ENCODE measurements around the gene BAX. TPM values are rescaled to one million over a fixed set of nuclear protein-coding genes. Genes with fewer than 3 reads are reported as not detected.

The BAX gene
- total and polyA plus RNA-seq, 2 of the 13 experiments (the other 11 are each of a cell fraction or from before 2014, with no cell fraction given), result 139 to 176 TPM

GRCh38 chr19:48907671-48908070 is 47.0 kb upstream of the BAX start (continued):
- TF ChIP-seq, protein P1, sequence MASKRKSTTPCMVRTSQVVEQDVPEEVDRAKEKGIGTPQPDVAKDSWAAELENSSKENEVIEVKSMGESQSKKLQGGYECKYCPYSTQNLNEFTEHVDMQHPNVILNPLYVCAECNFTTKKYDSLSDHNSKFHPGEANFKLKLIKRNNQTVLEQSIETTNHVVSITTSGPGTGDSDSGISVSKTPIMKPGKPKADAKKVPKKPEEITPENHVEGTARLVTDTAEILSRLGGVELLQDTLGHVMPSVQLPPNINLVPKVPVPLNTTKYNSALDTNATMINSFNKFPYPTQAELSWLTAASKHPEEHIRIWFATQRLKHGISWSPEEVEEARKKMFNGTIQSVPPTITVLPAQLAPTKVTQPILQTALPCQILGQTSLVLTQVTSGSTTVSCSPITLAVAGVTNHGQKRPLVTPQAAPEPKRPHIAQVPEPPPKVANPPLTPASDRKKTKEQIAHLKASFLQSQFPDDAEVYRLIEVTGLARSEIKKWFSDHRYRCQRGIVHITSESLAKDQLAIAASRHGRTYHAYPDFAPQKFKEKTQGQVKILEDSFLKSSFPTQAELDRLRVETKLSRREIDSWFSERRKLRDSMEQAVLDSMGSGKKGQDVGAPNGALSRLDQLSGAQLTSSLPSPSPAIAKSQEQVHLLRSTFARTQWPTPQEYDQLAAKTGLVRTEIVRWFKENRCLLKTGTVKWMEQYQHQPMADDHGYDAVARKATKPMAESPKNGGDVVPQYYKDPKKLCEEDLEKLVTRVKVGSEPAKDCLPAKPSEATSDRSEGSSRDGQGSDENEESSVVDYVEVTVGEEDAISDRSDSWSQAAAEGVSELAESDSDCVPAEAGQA (IDR thresholded peaks at IDR 0.05; ENCODE audit: low read depth), result no peak
- TF ChIP-seq, protein P1 (CRISPR knock-in tag; IDR thresholded peaks at IDR 0.05; ENCODE audit: borderline replicate concordance), result no peak
- TF ChIP-seq JUNB (CRISPR knock-in tag; IDR thresholded peaks at IDR 0.05; ENCODE audit: borderline replicate concordance), result no peak
- TF ChIP-seq ZNF280D (CRISPR knock-in tag; IDR thresholded peaks at IDR 0.05), result no peak
- TF ChIP-seq NFRKB (IDR thresholded peaks at IDR 0.05), result no peak
- TF ChIP-seq, protein P2, sequence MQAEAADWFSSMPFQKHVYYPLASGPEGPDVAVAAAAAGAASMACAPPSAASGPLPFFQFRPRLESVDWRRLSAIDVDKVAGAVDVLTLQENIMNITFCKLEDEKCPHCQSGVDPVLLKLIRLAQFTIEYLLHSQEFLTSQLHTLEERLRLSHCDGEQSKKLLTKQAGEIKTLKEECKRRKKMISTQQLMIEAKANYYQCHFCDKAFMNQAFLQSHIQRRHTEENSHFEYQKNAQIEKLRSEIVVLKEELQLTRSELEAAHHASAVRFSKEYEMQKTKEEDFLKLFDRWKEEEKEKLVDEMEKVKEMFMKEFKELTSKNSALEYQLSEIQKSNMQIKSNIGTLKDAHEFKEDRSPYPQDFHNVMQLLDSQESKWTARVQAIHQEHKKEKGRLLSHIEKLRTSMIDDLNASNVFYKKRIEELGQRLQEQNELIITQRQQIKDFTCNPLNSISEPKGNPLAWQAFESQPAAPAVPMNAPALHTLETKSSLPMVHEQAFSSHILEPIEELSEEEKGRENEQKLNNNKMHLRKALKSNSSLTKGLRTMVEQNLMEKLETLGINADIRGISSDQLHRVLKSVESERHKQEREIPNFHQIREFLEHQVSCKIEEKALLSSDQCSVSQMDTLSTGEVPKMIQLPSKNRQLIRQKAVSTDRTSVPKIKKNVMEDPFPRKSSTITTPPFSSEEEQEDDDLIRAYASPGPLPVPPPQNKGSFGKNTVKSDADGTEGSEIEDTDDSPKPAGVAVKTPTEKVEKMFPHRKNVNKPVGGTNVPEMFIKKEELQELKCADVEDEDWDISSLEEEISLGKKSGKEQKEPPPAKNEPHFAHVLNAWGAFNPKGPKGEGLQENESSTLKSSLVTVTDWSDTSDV (CRISPR knock-in tag; IDR thresholded peaks at IDR 0.05), result no peak
- peak; percentile 48 for TF ChIP-seq PHF5A (CRISPR knock-in tag; IDR thresholded peaks at IDR 0.05; ENCODE audit: low read depth, unreplicated experiment)
- TF ChIP-seq THAP11 (CRISPR knock-in tag; IDR thresholded peaks at IDR 0.05), result peak; percentile 84
- peak; percentile 49; the same call in 1 of the 2 replicates for TF ChIP-seq KAT8 (CRISPR knock-in tag; IDR thresholded peaks at IDR 0.05)
- TF ChIP-seq, protein P3, sequence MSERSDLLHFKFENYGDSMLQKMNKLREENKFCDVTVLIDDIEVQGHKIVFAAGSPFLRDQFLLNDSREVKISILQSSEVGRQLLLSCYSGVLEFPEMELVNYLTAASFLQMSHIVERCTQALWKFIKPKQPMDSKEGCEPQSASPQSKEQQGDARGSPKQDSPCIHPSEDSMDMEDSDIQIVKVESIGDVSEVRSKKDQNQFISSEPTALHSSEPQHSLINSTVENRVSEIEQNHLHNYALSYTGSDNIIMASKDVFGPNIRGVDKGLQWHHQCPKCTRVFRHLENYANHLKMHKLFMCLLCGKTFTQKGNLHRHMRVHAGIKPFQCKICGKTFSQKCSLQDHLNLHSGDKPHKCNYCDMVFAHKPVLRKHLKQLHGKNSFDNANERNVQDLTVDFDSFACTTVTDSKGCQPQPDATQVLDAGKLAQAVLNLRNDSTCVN (CRISPR knock-in tag; IDR thresholded peaks at IDR 0.05; ENCODE audit: borderline replicate concordance), result no peak
- no peak for TF ChIP-seq ZFP36L2 (CRISPR knock-in tag; IDR thresholded peaks at IDR 0.05)
- peak; percentile 94 for TF ChIP-seq NR2C2 (CRISPR knock-in tag; IDR thresholded peaks at IDR 0.05; ENCODE audit: borderline replicate concordance)
- TF ChIP-seq, protein P4, sequence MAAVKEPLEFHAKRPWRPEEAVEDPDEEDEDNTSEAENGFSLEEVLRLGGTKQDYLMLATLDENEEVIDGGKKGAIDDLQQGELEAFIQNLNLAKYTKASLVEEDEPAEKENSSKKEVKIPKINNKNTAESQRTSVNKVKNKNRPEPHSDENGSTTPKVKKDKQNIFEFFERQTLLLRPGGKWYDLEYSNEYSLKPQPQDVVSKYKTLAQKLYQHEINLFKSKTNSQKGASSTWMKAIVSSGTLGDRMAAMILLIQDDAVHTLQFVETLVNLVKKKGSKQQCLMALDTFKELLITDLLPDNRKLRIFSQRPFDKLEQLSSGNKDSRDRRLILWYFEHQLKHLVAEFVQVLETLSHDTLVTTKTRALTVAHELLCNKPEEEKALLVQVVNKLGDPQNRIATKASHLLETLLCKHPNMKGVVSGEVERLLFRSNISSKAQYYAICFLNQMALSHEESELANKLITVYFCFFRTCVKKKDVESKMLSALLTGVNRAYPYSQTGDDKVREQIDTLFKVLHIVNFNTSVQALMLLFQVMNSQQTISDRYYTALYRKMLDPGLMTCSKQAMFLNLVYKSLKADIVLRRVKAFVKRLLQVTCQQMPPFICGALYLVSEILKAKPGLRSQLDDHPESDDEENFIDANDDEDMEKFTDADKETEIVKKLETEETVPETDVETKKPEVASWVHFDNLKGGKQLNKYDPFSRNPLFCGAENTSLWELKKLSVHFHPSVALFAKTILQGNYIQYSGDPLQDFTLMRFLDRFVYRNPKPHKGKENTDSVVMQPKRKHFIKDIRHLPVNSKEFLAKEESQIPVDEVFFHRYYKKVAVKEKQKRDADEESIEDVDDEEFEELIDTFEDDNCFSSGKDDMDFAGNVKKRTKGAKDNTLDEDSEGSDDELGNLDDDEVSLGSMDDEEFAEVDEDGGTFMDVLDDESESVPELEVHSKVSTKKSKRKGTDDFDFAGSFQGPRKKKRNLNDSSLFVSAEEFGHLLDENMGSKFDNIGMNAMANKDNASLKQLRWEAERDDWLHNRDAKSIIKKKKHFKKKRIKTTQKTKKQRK (IDR thresholded peaks at IDR 0.05; ENCODE audit: low read length), result no peak
